Calu3 (cell line): ENCODE measurements around the gene HECW1. TPM values are rescaled to one million over a fixed set of nuclear protein-coding genes. Genes with fewer than 3 reads are reported as not detected.

Experiments used
- BruUV-seq: library from RNA; stranded (reverse); fragments of 400-500 nt; replicated peaks from 2 replicates; lab custom pipeline; 2021; lab: Mats Ljungman, UMichigan
- CTCF ChIA-PET: fragments of 300-600 bp; sonication (Branson Sonifier 250); formaldehyde crosslinking; loops from one replicate; lab custom pipeline; 2022; ENCODE audit warnings: antibody characterized with exemption; lab: Charles Lee
- DNase-seq: peaks from one replicate; pipeline ENCODE4 v3.0.0; 2022
- H3K27ac Mint-ChIP-seq: one replicate; pipeline ENCODE4 v1.8.0; 2022; ENCODE audit warnings: mixed read lengths; ENCODE audit not compliant: unreplicated experiment
- H3K27me3 Mint-ChIP-seq: one replicate; pipeline ENCODE4 v1.8.0; 2022; ENCODE audit warnings: mixed read lengths; ENCODE audit not compliant: unreplicated experiment
- H3K36me3 Mint-ChIP-seq: one replicate; pipeline ENCODE4 v1.8.0; 2022; ENCODE audit warnings: mild to moderate bottlenecking, moderate library complexity, mixed read lengths; ENCODE audit not compliant: insufficient read depth, unreplicated experiment
- H3K4me1 Mint-ChIP-seq: one replicate; pipeline ENCODE4 v1.8.0; 2022; ENCODE audit warnings: mild to moderate bottlenecking, low read depth, mixed read lengths; ENCODE audit not compliant: unreplicated experiment
- H3K4me3 Mint-ChIP-seq: one replicate; pipeline ENCODE4 v1.8.0; 2022; ENCODE audit warnings: mild to moderate bottlenecking, low read depth, moderate library complexity, mixed read lengths; ENCODE audit not compliant: unreplicated experiment
- H3K9me3 Mint-ChIP-seq: one replicate; pipeline ENCODE4 v1.8.0; 2022; ENCODE audit warnings: low read depth, mixed read lengths; ENCODE audit not compliant: unreplicated experiment
- intact Hi-C: fragments of 100-400 bp; cut with micrococcal nuclease; formaldehyde crosslinking; loops from one replicate; pipeline ENCODE4 v1.10.0; 2022; ENCODE audit not compliant: unreplicated experiment
- total RNA-seq: library from RNA; stranded (reverse); gene quantifications from 2 replicates; pipeline ENCODE4 v1.2.3, GENCODE V29; 2022
- TF ChIP-seq, protein P1 (sequence below): fragments of 200-600 bp; IDR thresholded peaks from one replicate; pipeline ENCODE4 v1.8.0; 2022; ENCODE audit warnings: antibody characterized with exemption; ENCODE audit not compliant: unreplicated experiment

The HECW1 gene
- total RNA-seq, 1 experiment from 2014 or later, result 0.33 TPM

DNA sequence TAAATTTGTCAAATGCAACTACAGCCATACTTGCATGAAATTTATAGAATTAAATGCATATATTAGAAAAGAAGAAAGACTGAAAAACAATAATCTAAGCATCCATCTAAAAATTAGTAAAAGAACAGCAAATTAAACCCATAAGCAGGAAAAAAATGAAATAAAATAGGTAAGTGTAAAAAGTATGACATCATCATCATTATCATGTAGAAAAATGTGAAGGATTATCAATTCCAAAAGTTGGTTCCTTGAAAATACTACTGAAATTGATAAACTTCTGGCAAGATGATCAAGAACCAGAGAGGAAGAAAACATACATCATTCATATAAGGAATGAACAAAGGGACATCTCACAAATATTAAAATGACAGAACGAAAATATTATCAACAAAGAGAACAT is 19.6 kb upstream of the HECW1 start:
- H3K9me3 Mint-ChIP-seq, result no peaks in the 10 kb centered on the region
- CTCF ChIA-PET, result no interaction called here
- no peaks in the 10 kb centered on the region for H3K36me3 Mint-ChIP-seq
- TF ChIP-seq, protein P1, sequence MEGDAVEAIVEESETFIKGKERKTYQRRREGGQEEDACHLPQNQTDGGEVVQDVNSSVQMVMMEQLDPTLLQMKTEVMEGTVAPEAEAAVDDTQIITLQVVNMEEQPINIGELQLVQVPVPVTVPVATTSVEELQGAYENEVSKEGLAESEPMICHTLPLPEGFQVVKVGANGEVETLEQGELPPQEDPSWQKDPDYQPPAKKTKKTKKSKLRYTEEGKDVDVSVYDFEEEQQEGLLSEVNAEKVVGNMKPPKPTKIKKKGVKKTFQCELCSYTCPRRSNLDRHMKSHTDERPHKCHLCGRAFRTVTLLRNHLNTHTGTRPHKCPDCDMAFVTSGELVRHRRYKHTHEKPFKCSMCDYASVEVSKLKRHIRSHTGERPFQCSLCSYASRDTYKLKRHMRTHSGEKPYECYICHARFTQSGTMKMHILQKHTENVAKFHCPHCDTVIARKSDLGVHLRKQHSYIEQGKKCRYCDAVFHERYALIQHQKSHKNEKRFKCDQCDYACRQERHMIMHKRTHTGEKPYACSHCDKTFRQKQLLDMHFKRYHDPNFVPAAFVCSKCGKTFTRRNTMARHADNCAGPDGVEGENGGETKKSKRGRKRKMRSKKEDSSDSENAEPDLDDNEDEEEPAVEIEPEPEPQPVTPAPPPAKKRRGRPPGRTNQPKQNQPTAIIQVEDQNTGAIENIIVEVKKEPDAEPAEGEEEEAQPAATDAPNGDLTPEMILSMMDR, result no peak
- peaks cover 14% of the 10 kb centered on the region for H3K27me3 Mint-ChIP-seq
- no peak overlapping the region for H3K4me3 Mint-ChIP-seq
- intact Hi-C loops, result no loop called here
- BruUV-seq, result no TSS peak
- no peak for DNase-seq
- H3K4me1 Mint-ChIP-seq, result no peaks in the 10 kb centered on the region
- H3K27ac Mint-ChIP-seq, result no peak overlapping the region

DNA sequence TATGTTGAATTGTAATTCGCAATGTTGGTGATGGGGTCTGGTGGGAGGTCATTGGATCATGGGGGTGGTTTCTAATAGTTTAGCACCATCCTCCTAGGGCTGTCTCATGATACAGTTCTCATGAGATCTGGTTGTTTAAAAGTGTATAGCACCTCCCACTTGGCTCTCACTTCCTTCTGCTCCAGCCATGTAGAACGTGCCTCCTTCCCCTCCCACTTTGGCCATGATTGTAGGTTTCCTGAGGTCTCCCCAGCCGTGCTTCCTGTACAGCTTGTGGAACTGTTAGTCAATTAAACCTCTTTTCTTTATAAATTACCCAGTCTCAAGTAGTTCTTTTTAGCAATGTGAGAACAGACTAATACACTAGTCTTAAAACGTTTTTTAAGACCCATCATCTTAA is 15.6 kb upstream of the HECW1 start:
- Mint-ChIP-seq H3K27me3 (peaks cover 23% of the 10 kb centered on the region), H3K36me3 (no peaks in the 10 kb centered on the region), H3K4me3 (no peak overlapping the region), H3K27ac (no peak overlapping the region), H3K9me3 (no peaks in the 10 kb centered on the region), H3K4me1 (no peaks in the 10 kb centered on the region)
- TF ChIP-seq, protein P1, result no peak
- no peak for DNase-seq
- CTCF ChIA-PET, result no interaction called here
- intact Hi-C loops, result no loop called here
- no TSS peak for BruUV-seq

DNA sequence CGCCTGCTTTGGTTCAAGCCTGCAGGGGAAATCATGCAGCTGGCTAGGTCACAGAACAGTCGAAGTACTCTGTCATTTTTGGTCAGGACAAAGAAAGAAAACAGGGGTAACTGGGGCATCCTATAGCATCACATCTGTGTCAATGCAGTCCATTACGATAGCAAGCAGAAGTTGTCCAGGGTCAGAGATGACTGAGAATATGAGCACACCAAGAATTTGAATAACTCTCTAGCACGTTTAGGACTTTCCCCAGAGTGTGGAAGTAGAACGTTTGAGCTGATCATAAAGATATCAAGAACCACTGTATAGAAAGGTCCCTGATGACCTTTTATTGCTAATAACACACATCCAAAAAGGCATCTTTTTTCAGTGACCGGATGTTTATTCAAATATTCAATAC is 12.7 kb upstream of the HECW1 start:
- no peaks in the 10 kb centered on the region for H3K9me3 Mint-ChIP-seq
- intact Hi-C loops, result no loop called here
- no peak overlapping the region for H3K4me3 Mint-ChIP-seq
- CTCF ChIA-PET, result no interaction called here
- H3K27ac Mint-ChIP-seq, result no peak overlapping the region
- H3K4me1 Mint-ChIP-seq, result no peaks in the 10 kb centered on the region
- peaks cover 23% of the 10 kb centered on the region for H3K27me3 Mint-ChIP-seq
- DNase-seq, result no peak
- H3K36me3 Mint-ChIP-seq, result no peaks in the 10 kb centered on the region
- BruUV-seq, result no TSS peak
- TF ChIP-seq, protein P1, result no peak

DNA sequence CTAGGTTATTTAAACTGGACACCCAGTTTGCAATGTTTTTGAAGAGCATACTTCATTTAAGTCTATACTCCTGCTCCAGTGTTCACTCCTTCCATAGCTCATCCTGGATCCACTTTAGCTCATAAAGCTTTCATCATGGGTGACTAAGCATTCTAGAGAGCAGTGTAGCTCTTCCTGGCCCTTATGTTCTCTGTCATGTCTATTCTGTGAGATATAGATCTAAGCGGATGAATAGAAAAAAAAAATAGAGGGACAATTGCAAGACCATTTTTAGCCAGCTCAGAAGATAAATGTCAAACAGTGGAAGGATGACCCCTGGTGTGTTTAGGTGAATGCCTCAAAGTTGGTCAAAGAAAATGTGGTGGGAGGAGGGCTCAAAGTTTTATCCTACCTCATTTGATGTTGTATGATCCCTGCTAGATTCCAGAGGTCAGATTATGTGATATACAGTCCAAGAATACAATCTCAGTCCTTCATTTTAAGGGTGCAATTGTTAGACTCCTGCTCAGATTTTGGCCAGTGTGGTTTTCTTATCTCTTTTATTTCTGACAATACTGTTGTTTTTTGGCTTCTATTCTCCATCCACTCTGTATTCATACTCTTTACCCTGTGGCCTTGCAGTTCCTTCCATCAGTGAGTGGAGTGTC is 7.5 kb upstream of the HECW1 start:
- no peak overlapping the region for H3K27ac Mint-ChIP-seq
- no peak overlapping the region for H3K4me3 Mint-ChIP-seq
- CTCF ChIA-PET, result no interaction called here
- H3K4me1 Mint-ChIP-seq, result no peaks in the 10 kb centered on the region
- no peaks in the 10 kb centered on the region for H3K9me3 Mint-ChIP-seq
- no peak for DNase-seq
- TF ChIP-seq, protein P1, result no peak
- H3K36me3 Mint-ChIP-seq, result no peaks in the 10 kb centered on the region
- peaks cover 43% of the 10 kb centered on the region for H3K27me3 Mint-ChIP-seq
- intact Hi-C loops, result no loop called here
- BruUV-seq, result no TSS peak
